GM19328 (cell line): ENCODE measurements around the gene NR2F1.
"Not testable (repeated sequence)": the region's sequence is repeated elsewhere in the genome, so short reads cannot be mapped to it uniquely, and the experiment has no call there.

Experiments
- ATAC-seq: cut with Tn5 transposase; IDR thresholded peaks from one replicate; pipeline ENCODE4 v1.9.1; 2021; ENCODE audit warnings: mild to moderate bottlenecking, moderate library complexity; ENCODE audit not compliant: unreplicated experiment

Gene NR2F1

DNA sequence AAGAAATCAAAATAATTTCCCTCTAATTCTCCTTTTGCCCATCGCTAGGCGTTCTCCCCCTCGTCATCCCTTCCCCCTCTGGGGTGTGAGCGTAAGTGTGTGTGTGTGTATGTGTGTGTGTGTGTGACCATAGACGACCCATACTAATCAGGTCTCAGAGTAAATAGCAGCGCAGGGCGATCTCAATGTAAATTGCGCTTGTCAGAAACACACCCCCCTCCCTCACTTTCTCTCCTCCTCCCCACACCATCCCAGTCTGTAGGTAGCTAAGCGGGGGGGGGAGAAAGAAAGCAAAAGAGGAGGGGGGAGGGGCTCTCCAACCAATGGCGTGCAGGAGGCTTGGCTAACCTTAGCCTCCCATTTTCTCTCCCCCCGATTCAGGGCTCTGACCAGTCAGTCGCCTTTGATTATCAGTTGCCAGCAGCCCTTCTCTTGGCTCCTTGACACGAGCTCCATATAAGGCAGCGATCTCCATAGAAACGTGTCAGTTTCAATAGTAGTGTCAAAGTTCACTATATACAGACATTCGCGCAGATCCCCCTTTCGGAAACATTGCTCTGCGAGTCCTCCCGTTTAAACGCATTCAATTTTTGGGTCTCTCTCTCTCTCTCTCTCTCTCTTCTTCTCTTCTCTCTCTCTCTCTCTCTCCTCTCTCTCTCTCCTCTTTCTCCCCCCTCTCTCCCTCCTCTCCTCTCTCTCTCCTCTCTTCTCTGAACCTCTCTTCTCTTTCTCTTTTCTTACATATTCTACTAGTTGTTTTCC, at the start of gene NR2F1:
Gene NR2F1 (plus strand): TSS at position 546 of the 762 bp plus-strand sequence. CDS start 1,802 bp downstream, outside the sequence.
- no peak for ATAC-seq

DNA sequence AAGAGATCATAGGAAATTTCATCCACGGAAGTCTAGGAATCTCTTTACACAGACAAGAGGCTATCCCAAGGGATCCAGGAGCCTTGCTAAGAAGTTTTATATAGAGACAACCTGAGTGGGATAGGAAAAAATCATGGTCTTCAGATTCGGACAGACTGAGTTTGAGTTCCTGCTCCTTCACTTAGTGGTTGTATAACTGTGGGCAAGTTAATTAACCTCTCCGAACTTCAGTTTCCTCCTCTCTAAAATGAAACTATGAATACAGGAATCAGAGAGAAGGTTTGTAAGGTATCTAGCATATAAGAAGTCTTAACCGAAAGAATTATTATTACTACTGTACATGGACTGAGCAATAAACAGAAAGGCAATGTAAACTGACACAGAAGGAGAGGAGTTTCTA, 37.1 kb upstream of the NR2F1 start:
- ATAC-seq: no peak

DNA sequence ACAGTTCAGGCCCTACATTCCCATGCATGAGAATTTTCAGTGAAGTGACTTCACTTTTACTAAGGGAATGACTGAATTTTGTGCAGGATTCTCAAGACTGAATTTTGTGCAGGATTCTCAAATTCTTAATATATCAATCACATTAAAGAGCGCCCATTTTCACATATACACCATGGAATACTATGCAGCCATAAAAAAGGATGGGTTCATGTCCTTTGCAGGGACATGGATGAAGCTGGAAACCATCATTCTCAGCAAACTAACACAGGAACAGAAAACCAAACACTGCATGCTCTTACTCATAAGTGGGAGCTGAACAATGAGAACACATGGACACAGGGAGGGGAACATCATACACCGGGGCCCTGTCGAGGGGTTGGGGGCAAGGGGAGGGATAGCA, 33.4 kb upstream of the NR2F1 start:
- ATAC-seq: not testable (repeated sequence)

DNA sequence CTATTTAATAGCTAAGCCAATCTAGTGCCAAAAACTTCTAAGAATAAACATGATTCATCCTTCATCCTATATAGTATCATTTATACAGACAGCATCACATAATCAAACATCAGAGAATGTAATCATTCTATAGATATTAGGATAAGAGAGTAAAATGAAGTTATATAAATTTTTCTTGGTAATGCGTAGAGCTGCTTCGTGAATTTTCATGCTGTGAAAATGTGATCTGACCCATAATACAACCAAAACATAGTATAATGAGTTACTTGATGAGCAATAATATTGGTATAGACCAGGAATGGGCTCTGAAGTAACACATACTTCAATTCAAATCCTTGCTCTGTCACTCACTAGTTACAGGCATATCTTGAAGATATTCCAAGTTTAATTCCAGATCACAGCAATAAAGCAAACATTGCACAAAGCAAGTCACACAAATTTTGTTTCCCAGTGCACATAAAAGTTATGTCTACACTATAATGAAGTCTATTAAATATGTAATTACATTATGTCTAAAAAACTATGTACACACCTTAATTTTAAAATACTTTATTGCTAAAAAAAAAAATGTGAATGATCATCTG, 25.9 kb upstream of the NR2F1 start:
- ATAC-seq: no peak

DNA sequence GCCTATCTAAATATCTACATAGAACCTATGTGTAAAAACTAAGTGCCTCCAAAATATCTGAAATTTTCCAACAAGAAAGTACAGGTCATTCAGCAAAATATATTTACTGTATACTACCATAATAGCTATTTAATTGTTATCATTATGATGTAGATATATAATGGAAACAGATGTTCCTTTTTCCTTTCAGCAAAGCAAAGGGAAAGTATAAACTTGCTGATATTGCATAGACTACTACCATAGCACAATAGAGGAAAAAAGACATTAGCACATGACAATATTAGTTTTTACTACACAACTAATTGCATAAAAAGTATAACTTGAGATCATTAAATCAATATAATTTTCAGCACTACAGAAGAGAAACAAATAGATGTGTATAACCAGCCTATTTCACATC, 16.9 kb upstream of the NR2F1 start:
- ATAC-seq: no peak

DNA sequence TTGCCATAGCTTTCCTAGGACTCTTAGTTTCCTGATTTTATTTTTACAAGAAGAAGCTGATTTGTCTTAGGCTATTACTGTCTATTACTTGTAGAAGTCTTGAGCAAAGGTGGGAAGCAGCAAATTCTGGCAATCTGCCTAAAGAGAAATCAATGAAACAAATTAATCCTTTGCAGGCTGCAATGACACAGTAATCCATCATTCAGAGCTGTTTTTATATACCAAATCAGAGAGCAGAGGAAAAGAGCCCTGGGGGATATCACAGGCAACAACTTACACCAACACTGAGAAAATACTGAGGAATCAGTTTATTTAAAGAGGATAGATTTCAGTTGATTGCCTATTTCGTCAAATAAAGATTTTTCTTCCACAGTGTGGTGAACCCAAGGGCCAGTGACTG, 15.6 kb upstream of the NR2F1 start:
- ATAC-seq: no peak

DNA sequence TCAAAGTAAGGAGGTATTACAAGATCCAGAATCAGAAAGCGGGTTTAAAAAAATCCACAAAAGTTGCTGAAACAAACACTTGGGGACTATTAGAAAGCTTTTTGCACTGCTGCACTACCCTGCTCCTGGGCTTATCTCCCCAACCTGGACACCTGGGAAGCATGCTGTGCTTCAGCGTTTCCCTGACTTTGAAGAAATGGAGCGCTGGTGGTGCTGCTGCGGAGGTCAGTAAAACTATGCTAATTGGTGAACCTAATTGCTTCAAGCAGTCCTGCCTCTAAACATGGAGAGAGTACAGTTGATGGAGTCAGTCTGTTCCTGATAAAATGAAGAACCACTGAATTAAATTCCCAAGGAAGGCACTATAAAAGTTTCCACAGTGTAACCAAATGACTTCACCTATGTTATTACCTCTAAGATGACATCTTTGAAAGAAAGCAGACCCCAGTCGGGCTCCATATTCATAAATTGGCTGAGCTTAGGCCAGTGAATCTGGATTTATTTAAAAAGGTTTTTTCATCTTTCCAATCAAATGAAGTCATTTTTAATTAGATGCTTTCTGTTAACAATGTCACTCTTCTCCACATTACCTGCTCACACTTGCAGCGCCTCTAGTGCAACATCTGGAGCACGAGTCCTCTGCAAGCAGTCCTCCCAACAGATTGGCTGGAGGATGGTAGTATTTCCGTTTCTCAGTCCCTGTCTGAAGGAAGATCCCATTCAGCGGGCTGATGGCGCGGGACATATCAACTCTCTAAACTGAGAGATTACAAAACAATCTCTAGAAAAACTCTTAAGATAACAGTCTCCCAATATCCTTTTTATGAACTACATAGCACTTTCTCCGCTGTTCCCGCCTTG, 13.5 kb upstream of the NR2F1 start:
- no peak for ATAC-seq

DNA sequence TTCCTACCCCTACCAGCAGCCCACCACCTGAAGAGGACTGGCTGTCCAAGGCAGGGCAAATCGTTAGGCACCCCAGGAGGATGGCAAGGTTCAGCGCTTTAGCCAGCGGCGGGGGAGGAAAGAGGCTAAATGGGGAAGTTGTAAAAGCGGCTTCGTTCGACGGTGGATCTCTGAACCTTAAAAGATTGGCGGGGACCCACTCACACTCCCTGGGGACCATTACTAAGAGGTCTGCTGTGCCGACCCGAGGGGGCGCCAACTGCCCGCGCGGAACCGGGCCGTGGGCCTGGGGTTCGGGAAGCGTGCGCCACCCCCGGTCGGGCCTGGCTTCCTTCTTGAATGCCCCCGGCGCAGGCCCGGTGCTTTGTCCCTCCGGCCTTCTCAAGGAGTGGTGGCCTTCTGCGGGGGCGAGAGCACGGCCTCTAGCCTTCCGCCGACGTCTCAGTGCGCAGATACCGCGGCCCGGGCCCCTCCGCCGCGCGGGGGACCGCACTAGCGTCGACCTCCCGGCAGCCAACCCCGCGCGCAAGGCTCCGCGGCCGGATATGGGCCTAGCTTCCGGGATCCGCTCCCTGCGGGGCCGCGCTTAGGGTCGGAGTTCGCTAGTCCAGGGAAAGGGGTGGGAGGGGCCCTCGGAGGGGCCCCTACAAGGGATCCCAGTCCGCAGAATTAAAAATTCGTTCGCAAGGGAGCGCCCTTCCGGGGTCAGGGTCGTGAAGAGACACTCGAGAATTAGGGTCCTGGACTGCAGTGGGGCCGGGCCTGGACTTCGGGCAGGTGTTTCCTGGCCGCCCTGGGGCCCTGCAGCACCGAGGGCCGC, 12.5 kb upstream of the NR2F1 start:
- ATAC-seq: no peak

DNA sequence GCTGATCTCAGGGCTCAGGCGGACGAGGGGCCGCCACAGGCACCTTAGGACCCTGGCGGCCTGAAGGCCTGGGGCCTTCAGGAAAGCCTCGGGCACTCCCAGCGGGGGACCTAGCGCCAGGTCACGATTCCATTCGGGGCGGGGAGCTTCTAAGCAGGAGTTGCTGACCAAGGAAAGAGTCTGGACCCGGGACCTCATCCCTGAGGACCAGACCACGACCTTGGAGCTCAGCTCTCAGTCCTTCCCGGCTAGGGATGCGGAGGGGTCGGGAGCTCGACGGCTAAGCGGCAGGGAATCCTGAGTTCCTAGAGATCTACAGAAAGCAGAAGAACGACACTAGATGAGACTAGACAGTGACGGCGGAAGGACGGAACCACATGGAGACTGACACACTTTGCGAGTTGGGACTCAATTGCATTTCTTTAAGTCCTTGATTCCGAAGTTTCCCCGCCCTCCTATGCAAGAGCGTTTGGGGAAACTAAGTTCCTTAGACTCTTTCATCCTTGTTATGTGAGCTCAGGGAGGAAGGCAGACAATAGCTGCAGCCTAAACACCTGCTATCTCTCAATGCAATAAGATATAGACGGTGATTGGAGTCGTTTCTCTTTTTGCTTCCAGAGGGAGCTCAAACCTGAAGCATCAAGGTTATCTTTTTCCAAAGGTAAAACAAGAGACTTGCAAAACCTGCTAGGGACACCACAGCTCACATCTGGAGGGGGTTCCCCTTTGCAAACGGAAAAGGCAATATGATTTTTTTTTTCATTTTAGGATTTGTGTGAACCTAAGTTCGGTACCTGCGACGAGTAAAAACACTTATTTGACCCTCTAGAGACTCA, 11.7 kb upstream of the NR2F1 start:
- no peak for ATAC-seq

DNA sequence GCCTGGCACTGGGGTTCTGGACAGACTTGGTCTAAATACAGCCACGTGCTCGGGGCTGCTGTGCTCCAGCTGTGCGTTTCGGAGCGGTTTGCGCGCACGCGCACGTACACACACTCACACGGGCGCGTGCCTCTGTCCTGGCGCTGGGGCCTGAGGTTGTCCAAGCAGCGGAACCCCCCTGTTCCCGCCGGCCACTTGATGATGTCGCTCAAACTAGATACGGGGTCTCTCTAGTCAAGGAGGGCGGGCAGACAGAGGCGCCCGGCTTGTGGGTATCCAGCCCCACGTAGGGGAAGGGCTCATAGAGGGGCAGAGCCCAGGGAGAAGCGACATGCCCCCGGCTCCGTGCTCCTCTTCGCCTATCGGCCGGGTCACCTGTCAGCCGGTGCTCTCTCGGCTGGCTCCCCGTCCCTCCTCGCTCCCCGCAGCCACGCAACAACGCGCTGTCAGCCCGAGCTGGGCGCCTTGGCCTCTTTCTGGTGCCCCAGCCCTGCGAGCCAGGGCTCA, 10.9 kb upstream of the NR2F1 start:
- ATAC-seq: no peak

DNA sequence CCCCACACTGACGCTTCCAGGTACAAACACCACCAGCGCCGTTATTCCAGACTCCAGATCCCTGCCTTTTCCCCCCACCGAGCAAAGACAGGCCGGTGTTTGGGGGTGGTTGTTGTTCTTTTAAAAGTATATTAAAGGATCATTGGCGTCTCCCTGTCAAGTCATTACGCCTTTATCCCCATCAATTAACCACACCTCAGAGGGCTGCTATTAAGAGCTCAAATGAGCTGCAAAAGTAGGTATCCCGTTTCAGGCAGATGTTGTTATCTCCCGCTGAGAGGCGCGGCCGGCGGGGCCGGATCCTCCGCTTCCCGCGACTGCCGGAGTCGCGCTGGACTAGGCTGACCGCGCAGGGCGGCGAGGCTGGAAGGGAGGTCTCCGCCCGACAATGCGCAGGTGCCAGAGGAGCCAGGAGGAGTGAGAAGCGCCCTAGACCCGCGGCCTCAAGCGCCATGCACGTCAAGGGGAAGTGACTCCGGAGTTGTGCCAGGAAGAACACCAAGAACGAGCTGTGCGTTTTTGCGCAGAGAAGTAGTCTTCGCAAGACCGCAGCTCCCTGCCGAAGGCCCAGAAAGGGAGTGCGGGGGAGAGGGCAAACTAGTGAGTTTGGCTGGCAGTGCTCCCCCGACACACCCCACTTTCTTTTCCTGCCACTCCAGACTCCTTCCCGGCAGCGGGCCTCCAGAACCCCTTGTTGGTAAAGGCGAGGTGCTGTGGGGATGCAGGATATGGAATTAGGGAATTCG, 10.2 kb upstream of the NR2F1 start:
- no peak for ATAC-seq

DNA sequence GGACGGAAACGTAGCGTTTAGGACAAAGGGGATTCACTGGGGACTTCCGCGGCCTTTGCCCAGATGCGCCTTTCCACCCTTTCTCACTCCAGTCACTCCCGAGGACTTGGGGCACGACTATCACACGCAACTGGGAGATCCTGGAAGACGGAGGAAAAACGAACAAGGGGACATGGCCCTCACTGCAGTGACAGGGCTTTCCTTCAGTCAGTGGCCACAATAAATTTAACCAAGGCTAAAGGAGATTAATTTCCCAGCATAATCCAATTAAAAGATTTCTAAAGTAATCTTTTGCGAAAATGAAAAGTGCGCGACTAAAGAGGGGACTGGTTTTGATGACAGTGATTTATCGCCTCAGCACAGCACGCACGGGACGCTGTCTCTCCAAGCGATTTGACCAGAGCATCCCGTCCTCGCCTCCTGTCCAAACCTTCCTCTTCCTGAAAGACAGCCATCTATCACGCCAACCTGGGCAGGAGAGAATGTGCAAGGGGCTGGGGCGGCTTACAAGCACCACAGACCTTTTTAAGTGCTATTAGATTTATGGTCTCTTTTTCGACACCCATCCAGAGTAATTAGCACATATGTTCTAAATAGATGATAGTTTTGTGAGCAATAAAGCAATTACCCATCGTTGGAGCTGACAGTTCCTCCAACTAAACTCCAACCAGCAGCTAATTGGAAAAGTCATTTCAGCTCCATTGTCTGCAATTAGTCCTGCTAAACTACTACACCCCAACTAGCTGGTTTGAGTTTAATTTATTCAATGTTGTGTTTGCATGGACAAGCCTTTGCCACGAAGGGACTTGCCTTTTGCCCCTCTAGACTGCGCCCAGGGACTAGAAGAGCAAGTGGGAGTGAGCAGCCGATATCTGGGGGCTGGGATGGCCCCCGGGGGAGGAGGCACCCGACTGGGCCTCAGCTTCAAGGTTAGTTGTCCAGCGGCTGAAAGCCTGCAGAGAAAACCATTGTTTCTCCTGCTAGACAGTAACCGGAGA, 9.4 kb upstream of the NR2F1 start:
- no peak for ATAC-seq

DNA sequence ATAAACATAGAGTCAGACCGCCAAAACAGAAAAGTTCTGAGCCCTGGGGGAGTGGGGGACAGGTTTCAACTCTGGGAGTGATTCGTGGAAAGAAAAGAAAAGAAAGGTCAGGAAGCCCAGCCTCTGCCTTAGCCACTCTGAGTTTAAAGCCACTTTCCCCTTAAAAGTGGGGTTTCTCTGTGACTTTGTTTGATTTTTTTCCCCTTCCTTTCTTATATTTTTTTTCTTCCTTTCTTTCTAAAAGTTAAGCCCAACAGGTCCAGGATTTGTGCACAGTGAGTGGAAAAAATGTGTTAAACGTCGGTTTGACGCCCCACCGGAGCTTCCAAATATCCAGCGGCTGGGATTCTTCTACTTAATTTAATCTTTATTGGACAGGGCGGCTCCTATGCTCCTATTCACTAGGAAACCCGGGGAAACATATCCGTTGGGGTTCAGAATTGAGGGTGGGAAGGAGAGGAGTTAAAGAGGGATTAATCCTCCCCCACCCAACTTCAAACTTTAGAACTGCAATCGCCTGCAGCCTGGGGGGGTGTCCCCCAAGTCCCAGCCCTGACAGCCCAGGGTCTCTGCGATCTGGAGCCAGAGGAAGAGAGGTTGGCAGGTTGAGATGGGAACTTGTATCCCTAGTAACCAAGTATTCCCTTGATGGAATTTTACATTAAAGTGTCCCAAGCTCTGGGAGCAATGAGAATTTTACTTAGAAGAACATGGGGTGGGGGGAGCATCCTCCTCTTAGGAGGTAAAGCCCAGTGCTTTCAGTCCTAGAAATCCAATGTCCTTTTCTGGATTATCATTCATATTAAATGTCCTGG, 8.3 kb upstream of the NR2F1 start:
- ATAC-seq: no peak

DNA sequence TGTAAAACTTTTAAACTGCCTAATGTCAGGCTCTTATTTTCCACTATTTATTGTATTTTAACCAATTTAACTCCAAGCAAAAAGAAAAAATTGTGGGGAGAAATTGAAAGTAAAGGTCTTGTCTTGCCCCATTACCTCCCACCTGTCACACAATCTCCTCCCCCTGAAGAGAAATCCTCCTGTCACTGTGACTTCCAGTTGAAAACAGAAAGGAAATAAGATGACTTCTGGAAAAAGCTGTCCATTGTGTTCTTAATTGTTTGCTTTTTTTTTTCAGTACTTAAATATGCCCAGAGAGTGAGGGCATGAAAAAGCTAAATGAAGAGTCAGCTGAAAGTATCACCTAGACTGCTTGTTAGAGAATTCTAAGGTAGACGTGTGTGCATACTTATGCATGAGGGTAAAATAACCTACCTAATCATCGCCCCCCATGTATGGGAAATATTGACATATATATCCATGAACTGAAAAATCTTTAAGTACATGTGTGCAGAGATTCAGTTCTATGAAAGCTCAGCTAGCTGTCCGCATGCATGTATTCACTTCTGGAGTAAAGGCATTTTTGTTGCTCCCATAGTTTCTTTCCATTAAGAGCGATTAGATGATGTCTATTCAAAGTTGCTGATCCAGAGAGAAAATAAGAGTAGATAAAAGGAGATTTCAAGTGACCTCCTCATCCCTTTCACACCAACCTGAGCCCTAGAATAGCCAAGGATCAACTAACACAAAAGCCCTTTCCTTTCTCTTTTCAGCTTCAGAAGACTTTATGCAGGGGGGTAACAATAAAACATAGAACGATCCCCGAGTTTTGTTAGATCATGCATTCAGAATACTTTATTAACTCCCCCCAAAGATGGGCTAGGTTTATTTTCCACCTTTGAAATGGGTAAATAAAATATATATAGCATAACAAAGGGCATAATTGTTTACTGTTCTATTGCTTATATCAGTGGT, 7.3 kb upstream of the NR2F1 start:
- ATAC-seq: no peak

DNA sequence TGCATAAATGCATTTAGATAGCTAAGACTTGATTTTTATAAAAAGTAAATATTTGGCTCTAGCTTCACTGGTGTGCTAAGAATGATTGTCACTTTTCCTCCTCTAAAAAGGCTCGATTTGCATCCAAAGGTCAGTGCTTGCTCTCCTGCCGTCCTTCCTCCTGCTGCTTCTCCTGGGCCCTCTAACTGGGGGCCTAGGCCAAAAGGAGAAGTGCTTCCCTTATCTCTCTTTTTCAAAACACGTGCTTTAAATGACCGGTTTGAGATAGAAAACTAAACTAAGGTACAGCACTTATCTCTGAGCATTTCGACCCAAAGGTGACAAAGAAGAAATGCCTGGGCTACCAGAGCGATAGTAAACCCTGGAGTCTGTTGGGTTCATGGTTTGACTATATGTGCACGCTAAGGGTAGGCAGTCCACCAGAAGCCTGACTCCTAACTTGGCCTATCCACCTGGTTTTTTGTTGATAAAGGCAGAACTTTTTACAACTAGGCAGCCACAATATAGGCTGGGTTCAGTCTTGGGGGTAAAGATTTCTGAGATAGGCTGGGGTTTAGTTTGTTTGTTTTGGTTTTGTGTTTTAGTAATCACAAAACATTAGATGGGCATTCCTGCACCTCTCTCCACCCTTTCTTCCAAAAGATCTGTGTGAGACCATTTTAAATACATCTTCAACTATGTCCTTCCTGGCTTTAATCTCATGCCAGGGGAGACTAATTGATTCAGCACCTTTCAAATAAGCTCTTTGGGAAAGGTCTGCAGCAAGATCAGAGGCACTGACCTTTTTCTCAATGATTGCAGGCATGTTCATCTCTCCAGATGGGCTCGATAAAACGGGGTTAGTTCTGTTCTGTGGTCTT, 5.8 kb upstream of the NR2F1 start:
- no peak for ATAC-seq
